Naive thymus-derived CD4-positive, alpha-beta T cell (primary cell): ENCODE data around the gene MRPL16. TPM values are rescaled to one million over a fixed set of nuclear protein-coding genes. Genes with fewer than 3 reads are reported as not detected.
"Not testable (repeated sequence)": the region's sequence is repeated elsewhere in the genome, so short reads cannot be mapped to it uniquely, and the experiment has no call there.

ENCODE experiments used
- ATAC-seq: fragments of 150-1000 bp; cut with Tn5 transposase; 2 replicates; pipeline ENCODE4 v1.10.0; 2021; ENCODE audit warnings: mild to moderate bottlenecking, moderate library complexity
- CTCF ChIA-PET: fragments of 350-600 bp; sonication (Branson Sonifier 250); formaldehyde crosslinking; loops from one replicate; lab custom pipeline; 2021; ENCODE audit warnings: antibody characterized with exemption; lab: Charles Lee
- POLR2A ChIA-PET: fragments of 350-600 bp; sonication (Branson Sonifier 250); formaldehyde crosslinking; loops from one replicate; lab custom pipeline; 2021; ENCODE audit warnings: antibody characterized with exemption, inconsistent platforms; lab: Charles Lee
- DNase-seq, 9 donors: peaks; one replicate each; pipeline versions ENCODE4 v3.0.0 to v3.0.0-alpha.2; 2020 to 2022; ENCODE audit warnings: mixed read lengths in 1 of 9
- H3K27ac ChIP-seq: one replicate; pipeline ENCODE4 v1.7.0; 2013; ENCODE audit warnings: mild to moderate bottlenecking, low read depth, low read length, moderate library complexity
- H3K27me3 ChIP-seq, 2 donors: one replicate each; pipeline ENCODE4 v1.7.0; 2013; ENCODE audit warnings: low read length in 2 of 2, mild to moderate bottlenecking in 2 of 2, moderate library complexity in 2 of 2; ENCODE audit not compliant: control insufficient read depth in 2 of 2, insufficient read depth in 2 of 2
- H3K36me3 ChIP-seq, 3 experiments: 1 replicate in 2 of 3; 2 replicates in 1 of 3; pipeline ENCODE4 v1.7.0; 2013; ENCODE audit warnings: low read length in 3 of 3, mild to moderate bottlenecking in 3 of 3, moderate library complexity in 1 of 3; ENCODE audit not compliant: insufficient read depth in 3 of 3, control insufficient read depth in 2 of 3
- H3K4me1 ChIP-seq, 2 donors: one replicate each; pipeline ENCODE4 v1.7.0; 2013; ENCODE audit warnings: low read length in 2 of 2, mild to moderate bottlenecking in 2 of 2, moderate library complexity in 1 of 2; ENCODE audit not compliant: control insufficient read depth in 2 of 2, insufficient read depth in 2 of 2
- H3K4me3 ChIP-seq: 2 replicates; pipeline ENCODE4 v1.7.0; 2013; ENCODE audit warnings: mild to moderate bottlenecking, low read length
- H3K9me3 ChIP-seq, 3 experiments: 1 replicate in 2 of 3; 2 replicates in 1 of 3; pipeline ENCODE4 v1.7.0; 2013; ENCODE audit warnings: low read length in 3 of 3; ENCODE audit not compliant: control insufficient read depth in 2 of 3
- H3K27ac Mint-ChIP-seq, 9 donors: one replicate each; pipeline ENCODE4 v1.8.0; 2020 to 2022; ENCODE audit warnings: mixed read lengths in 9 of 9, mild to moderate bottlenecking in 8 of 9, moderate library complexity in 5 of 9, inconsistent platforms in 2 of 9
- H3K27me3 Mint-ChIP-seq, 5 donors: one replicate each; pipeline ENCODE4 v1.8.0; 2021 to 2022; ENCODE audit warnings: mixed read lengths in 5 of 5, mild to moderate bottlenecking in 1 of 5
- H3K36me3 Mint-ChIP-seq, 5 donors: one replicate each; pipeline ENCODE4 v1.8.0; 2020 to 2022; ENCODE audit warnings: mixed read lengths in 5 of 5, mild to moderate bottlenecking in 3 of 5, inconsistent platforms in 1 of 5
- H3K4me1 Mint-ChIP-seq, 7 donors: one replicate each; pipeline ENCODE4 v1.8.0; 2020 to 2022; ENCODE audit warnings: mixed read lengths in 7 of 7, mild to moderate bottlenecking in 3 of 7, inconsistent platforms in 1 of 7
- H3K4me3 Mint-ChIP-seq, 10 donors: one replicate each; pipeline ENCODE4 v1.8.0; 2020 to 2022; ENCODE audit warnings: mild to moderate bottlenecking in 10 of 10, mixed read lengths in 10 of 10, moderate library complexity in 6 of 10, inconsistent platforms in 2 of 10
- H3K9me3 Mint-ChIP-seq, 11 donors: one replicate each; pipeline ENCODE4 v1.8.0; 2020 to 2022; ENCODE audit warnings: mixed read lengths in 11 of 11, mild to moderate bottlenecking in 4 of 11, inconsistent platforms in 1 of 11, moderate library complexity in 1 of 11
- intact Hi-C, 2 donors: fragments of 100-400 bp; cut with micrococcal nuclease; formaldehyde crosslinking; loops; one replicate each; pipeline ENCODE4 v1.15.1; 2023
- polyA plus RNA-seq, 2 donors: library from polyadenylated mRNA; unstranded; fragments of 300-500 nt; fragmentation: Illumina TruSeq; gene quantifications; one replicate each; pipeline ENCODE4 v1.2.3, GENCODE V29; 2021
- total RNA-seq, 6 experiments: library from RNA in 5 of 6; stranded (reverse) in 5 of 6; gene quantifications; 1 replicate in 5 of 6; 2 replicates in 1 of 6; pipeline ENCODE4 v1.2.3 and lab custom pipeline; 2021 to 2026

MRPL16 gene
- total and polyA plus RNA-seq, 7 experiments from 2014 or later, result 25.1 to 108 (median 40.8) TPM

GRCh38 chr11:59839615-59840014 is 29.0 kb upstream of the MRPL16 start:
- Histone ChIP-seq H3K4me1 (no peaks in the 10 kb centered on the region), H3K27me3 (no peaks in the 10 kb centered on the region), H3K4me3 (no peak overlapping the region), H3K27ac (no peak overlapping the region), H3K9me3 (no peaks in the 10 kb centered on the region), H3K36me3 (no peaks in the 10 kb centered on the region)
- H3K27me3 Mint-ChIP-seq, result peaks cover 3 to 14% (median 9%) of the 10 kb centered on the region in 5 donors
- H3K27ac Mint-ChIP-seq, result no peak overlapping the region
- H3K4me1 Mint-ChIP-seq, result no peaks in the 10 kb centered on the region
- ChIA-PET POLR2A (no interaction called here), CTCF (no interaction called here)
- H3K36me3 Mint-ChIP-seq, result no peaks in the 10 kb centered on the region
- no peaks in the 10 kb centered on the region for H3K9me3 Mint-ChIP-seq
- no peak for ATAC-seq
- intact Hi-C loops, result no loop called here
- no peak for DNase-seq
- H3K4me3 Mint-ChIP-seq, result no peak overlapping the region

- peaks cover 0 to 10% (median 7%) of the 10 kb centered on the region in 5 donors for H3K27me3 Mint-ChIP-seq
- Histone ChIP-seq H3K36me3 (no peaks in the 10 kb centered on the region), H3K27me3 (no peaks in the 10 kb centered on the region), H3K9me3 (no peaks in the 10 kb centered on the region), H3K27ac (no peak overlapping the region), H3K4me1 (no peaks in the 10 kb centered on the region), H3K4me3 (no peak overlapping the region)
- no peak for ATAC-seq
- H3K4me3 Mint-ChIP-seq, result no peak overlapping the region
- ChIA-PET POLR2A (no interaction called here), CTCF (no interaction called here)
- intact Hi-C loops, result no loop called here
- no peak overlapping the region for H3K27ac Mint-ChIP-seq
- DNase-seq, result no peak
- H3K9me3 Mint-ChIP-seq, result no peaks in the 10 kb centered on the region
- H3K36me3 Mint-ChIP-seq, result no peaks in the 10 kb centered on the region
- no peaks in the 10 kb centered on the region for H3K4me1 Mint-ChIP-seq
These were observed 23.0 kb upstream of the MRPL16 start for GRCh38 chr11:59833602-59834001.

- intact Hi-C loops, result no loop called here
- H3K9me3 Mint-ChIP-seq, result no peaks in the 10 kb centered on the region
- H3K27ac Mint-ChIP-seq, result no peak overlapping the region
- Histone ChIP-seq H3K27ac (no peak overlapping the region), H3K4me3 (no peak overlapping the region), H3K9me3 (no peaks in the 10 kb centered on the region), H3K4me1 (no peaks in the 10 kb centered on the region), H3K36me3 (no peaks in the 10 kb centered on the region), H3K27me3 (no peaks in the 10 kb centered on the region)
- CTCF ChIA-PET, result no interaction called here
- H3K4me1 Mint-ChIP-seq, result no peaks in the 10 kb centered on the region
- peaks cover 0 to 10% (median 4%) of the 10 kb centered on the region in 5 donors for H3K27me3 Mint-ChIP-seq
- DNase-seq (no peak), ATAC-seq (no peak)
- no peaks in the 10 kb centered on the region for H3K36me3 Mint-ChIP-seq
- no peak overlapping the region for H3K4me3 Mint-ChIP-seq
- POLR2A ChIA-PET, result no interaction called here
These were observed 18.8 kb upstream of the MRPL16 start for GRCh38 chr11:59829358-59829757.

- Histone ChIP-seq H3K27me3 (no peaks in the 10 kb centered on the region), H3K4me3 (no peak overlapping the region), H3K9me3 (no peaks in the 10 kb centered on the region), H3K4me1 (peaks cover 0 to 4% of the 10 kb centered on the region in 2 donors), H3K36me3 (no peaks in the 10 kb centered on the region), H3K27ac (no peak overlapping the region)
- CTCF ChIA-PET, result no interaction called here
- Mint-ChIP-seq H3K27ac (no peak overlapping the region), H3K27me3 (peaks cover 0 to 10% (median 0%) of the 10 kb centered on the region in 5 donors), H3K9me3 (no peaks in the 10 kb centered on the region), H3K4me1 (peaks cover 4 to 15% (median 12%) of the 10 kb centered on the region in 7 donors), H3K4me3 (peak overlapping the region in 1 of 10 donors; percentile 20), H3K36me3 (no peaks in the 10 kb centered on the region)
- ATAC-seq (peak; percentile 86), DNase-seq (peak in 3 of 9 donors; percentile 12 to 32 (median 17))
- intact Hi-C loops, result loop anchor here (1.0 kb wide), 3 partner anchors 96 to 370 kb away; no protein-coding TSS in a partner anchor
- POLR2A ChIA-PET, result no interaction called here
These were observed 12.5 kb upstream of the MRPL16 start for GRCh38 chr11:59822989-59823566.

GRCh38 chr11:59818572-59818971 is 8.0 kb upstream of the MRPL16 start:
- CTCF ChIA-PET, result interaction anchor here (0.6 kb wide), 1 partner anchor 25 kb away, joined by 6 read pairs; no protein-coding TSS in a partner anchor
- H3K27me3 ChIP-seq, result no peaks in the 10 kb centered on the region
- H3K4me1 Mint-ChIP-seq, result peaks cover 9 to 21% (median 15%) of the 10 kb centered on the region in 7 donors
- DNase-seq (no peak), ATAC-seq (no peak)
- no peak overlapping the region for H3K4me3 Mint-ChIP-seq
- no peak overlapping the region for H3K4me3 ChIP-seq
- intact Hi-C loops, result loop anchor here in 1 of 2 donors (10.0 kb wide), 1 partner anchor 674 kb away; the partner anchor contains the start of gene FAM111A
- H3K27ac ChIP-seq, result no peak overlapping the region
- peaks cover 0 to 4% of the 10 kb centered on the region in 2 donors for H3K4me1 ChIP-seq
- H3K27ac Mint-ChIP-seq, result peak overlapping the region in 3 of 9 donors; percentile 10 to 37 (median 18)
- no peaks in the 10 kb centered on the region for H3K9me3 ChIP-seq
- no peaks in the 10 kb centered on the region for H3K9me3 Mint-ChIP-seq
- POLR2A ChIA-PET, result no interaction called here
- peaks cover 0 to 7% (median 0%) of the 10 kb centered on the region in 5 donors for H3K27me3 Mint-ChIP-seq
- no peaks in the 10 kb centered on the region for H3K36me3 ChIP-seq
- no peaks in the 10 kb centered on the region for H3K36me3 Mint-ChIP-seq

GRCh38 chr11:59816434-59816833 is 5.9 kb upstream of the MRPL16 start:
- ATAC-seq, H3K4me3 Mint-ChIP-seq, H3K9me3 Mint-ChIP-seq, H3K36me3 Mint-ChIP-seq, POLR2A ChIA-PET, H3K4me3 ChIP-seq, H3K27me3 ChIP-seq, H3K4me1 ChIP-seq, H3K9me3 ChIP-seq, H3K36me3 ChIP-seq, H3K27ac ChIP-seq, H3K27me3 Mint-ChIP-seq, DNase-seq: not testable (repeated sequence)
- intact Hi-C loops, result loop anchor here in 1 of 2 donors (10.0 kb wide), 1 partner anchor 672 kb away; the partner anchor contains the start of gene FAM111A
- CTCF ChIA-PET, result interaction anchor here (0.7 kb wide), 1 partner anchor 62 kb away, joined by 6 read pairs; no protein-coding TSS in a partner anchor
- Mint-ChIP-seq H3K4me1 (peaks cover 7 to 21% (median 14%) of the 10 kb centered on the region in 7 donors), H3K27ac (peak overlapping the region in 2 of 9 donors; percentile 6 to 40)
